CD8-positive, alpha-beta memory T cell (primary cell): ENCODE measurements around the gene MAP2K5. TPM values are rescaled to one million over a fixed set of nuclear protein-coding genes. Genes with fewer than 3 reads are reported as not detected.

Experiments
- CTCF ChIA-PET: fragments of 350-600 bp; sonication (Branson Sonifier 250); formaldehyde crosslinking; loops from one replicate; lab custom pipeline; 2021; ENCODE audit warnings: antibody characterized with exemption; lab: Charles Lee
- POLR2A ChIA-PET: fragments of 350-600 bp; sonication (Branson Sonifier 250); formaldehyde crosslinking; loops from one replicate; lab custom pipeline; 2021; ENCODE audit warnings: antibody characterized with exemption; lab: Charles Lee
- DNase-seq, 5 donors: peaks; one replicate each; pipeline versions ENCODE4 v3.0.0 to v3.0.0-alpha.2; 2020 to 2022; ENCODE audit warnings: mixed read lengths in 1 of 5
- H3K27ac ChIP-seq: one replicate; pipeline ENCODE4 v1.7.0; 2013; ENCODE audit warnings: low read depth, mild to moderate bottlenecking, low read length, moderate library complexity
- H3K27me3 ChIP-seq: 2 replicates; pipeline ENCODE4 v1.7.0; 2013; ENCODE audit warnings: low read length, mild to moderate bottlenecking; ENCODE audit not compliant: insufficient read depth, poor library complexity, severe bottlenecking
- H3K36me3 ChIP-seq: 2 replicates; pipeline ENCODE4 v1.7.0; 2013; ENCODE audit warnings: mild to moderate bottlenecking, low read length, moderate library complexity; ENCODE audit not compliant: insufficient read depth
- H3K4me1 ChIP-seq: 2 replicates; pipeline ENCODE4 v1.7.0; 2013; ENCODE audit warnings: mild to moderate bottlenecking, low read length, moderate library complexity; ENCODE audit not compliant: insufficient read depth
- H3K4me3 ChIP-seq: 2 replicates; pipeline ENCODE4 v1.7.0; 2013; ENCODE audit warnings: mild to moderate bottlenecking, low read length
- H3K9me3 ChIP-seq: 2 replicates; pipeline ENCODE4 v1.7.0; 2013; ENCODE audit warnings: mild to moderate bottlenecking, low read length
- H3K27ac Mint-ChIP-seq, 8 donors: one replicate each; pipeline ENCODE4 v1.8.0; 2020 to 2021; ENCODE audit warnings: mixed read lengths in 8 of 8, mild to moderate bottlenecking in 6 of 8, inconsistent platforms in 3 of 8, moderate library complexity in 3 of 8
- H3K27me3 Mint-ChIP-seq, 2 donors: one replicate each; pipeline ENCODE4 v1.8.0; 2020 to 2021; ENCODE audit warnings: mixed read lengths in 2 of 2, mild to moderate bottlenecking in 1 of 2, moderate library complexity in 1 of 2
- H3K36me3 Mint-ChIP-seq, 3 donors: one replicate each; pipeline ENCODE4 v1.8.0; 2020 to 2021; ENCODE audit warnings: mixed read lengths in 3 of 3, inconsistent platforms in 1 of 3, mild to moderate bottlenecking in 1 of 3
- H3K4me1 Mint-ChIP-seq, 3 donors: one replicate each; pipeline ENCODE4 v1.8.0; 2020 to 2021; ENCODE audit warnings: mixed read lengths in 3 of 3, inconsistent platforms in 1 of 3, mild to moderate bottlenecking in 1 of 3
- H3K4me3 Mint-ChIP-seq, 7 donors: one replicate each; pipeline ENCODE4 v1.8.0; 2020 to 2021; ENCODE audit warnings: mixed read lengths in 7 of 7, mild to moderate bottlenecking in 6 of 7, moderate library complexity in 4 of 7, inconsistent platforms in 2 of 7
- H3K9me3 Mint-ChIP-seq, 5 donors: one replicate each; pipeline ENCODE4 v1.8.0; 2020 to 2022; ENCODE audit warnings: mixed read lengths in 5 of 5, mild to moderate bottlenecking in 3 of 5, moderate library complexity in 2 of 5, inconsistent platforms in 1 of 5
- polyA plus RNA-seq: library from polyadenylated mRNA; unstranded; fragments of 300-500 nt; fragmentation: Illumina TruSeq; gene quantifications from one replicate; pipeline ENCODE4 v1.2.3, GENCODE V29; 2021
- total RNA-seq, 2 experiments: library from RNA; stranded (reverse); gene quantifications; one replicate each; pipeline ENCODE4 v1.2.3, GENCODE V29; 2021

Gene MAP2K5
- total and polyA plus RNA-seq, 3 experiments from 2014 or later, result 20.0 to 21.4 (median 20.1) TPM

GRCh38 chr15:67579967-67580366 lies 37.5 kb downstream of the MAP2K5 start:
- H3K27me3 ChIP-seq, result no peaks in the 10 kb centered on the region

GRCh38 chr15:67584157-67584556 lies 41.7 kb downstream of the MAP2K5 start:
- H3K36me3 Mint-ChIP-seq, result peaks cover 12 to 62% (median 25%) of the 10 kb centered on the region in 3 donors
- no peak overlapping the region for H3K4me3 ChIP-seq
- no peaks in the 10 kb centered on the region for H3K9me3 Mint-ChIP-seq
- no peaks in the 10 kb centered on the region for H3K9me3 ChIP-seq
- H3K4me3 Mint-ChIP-seq, result no peak overlapping the region
- H3K4me1 ChIP-seq, result no peaks in the 10 kb centered on the region
- ChIA-PET POLR2A (no interaction called here), CTCF (no interaction called here)
- H3K27ac ChIP-seq, result no peak overlapping the region
- no peaks in the 10 kb centered on the region for H3K27me3 ChIP-seq
- no peaks in the 10 kb centered on the region for H3K27me3 Mint-ChIP-seq
- no peaks in the 10 kb centered on the region for H3K36me3 ChIP-seq
- no peak overlapping the region for H3K27ac Mint-ChIP-seq
- no peaks in the 10 kb centered on the region for H3K4me1 Mint-ChIP-seq
- no peak for DNase-seq

More at GRCh38 chr15:67579967-67580366, 37.5 kb downstream of the MAP2K5 start:
- Histone ChIP-seq H3K4me1 (no peaks in the 10 kb centered on the region), H3K9me3 (no peaks in the 10 kb centered on the region), H3K4me3 (no peak overlapping the region), H3K36me3 (no peaks in the 10 kb centered on the region), H3K27ac (no peak overlapping the region)
- Mint-ChIP-seq H3K9me3 (no peaks in the 10 kb centered on the region), H3K4me1 (peaks cover 0 to 5% (median 0%) of the 10 kb centered on the region in 3 donors), H3K4me3 (no peak overlapping the region), H3K27me3 (no peaks in the 10 kb centered on the region), H3K27ac (no peak overlapping the region), H3K36me3 (peaks cover 0 to 29% (median 3%) of the 10 kb centered on the region in 3 donors)
- DNase-seq, result no peak
- CTCF ChIA-PET, result interaction anchor here (1.1 kb wide), 1 partner anchor 17 kb away, joined by 3 read pairs; no protein-coding TSS in a partner anchor
- POLR2A ChIA-PET, result no interaction called here

- no peak overlapping the region for H3K27ac ChIP-seq
- H3K36me3 ChIP-seq, result no peaks in the 10 kb centered on the region
- no peak overlapping the region for H3K4me3 ChIP-seq
- no peaks in the 10 kb centered on the region for H3K27me3 Mint-ChIP-seq
- no peaks in the 10 kb centered on the region for H3K27me3 ChIP-seq
- peaks cover 12 to 63% (median 28%) of the 10 kb centered on the region in 3 donors for H3K36me3 Mint-ChIP-seq
- H3K4me3 Mint-ChIP-seq, result no peak overlapping the region
- no peak for DNase-seq
- H3K4me1 Mint-ChIP-seq, result no peaks in the 10 kb centered on the region
- POLR2A ChIA-PET, result no interaction called here
- no peaks in the 10 kb centered on the region for H3K4me1 ChIP-seq
- no peaks in the 10 kb centered on the region for H3K9me3 ChIP-seq
- H3K27ac Mint-ChIP-seq, result no peak overlapping the region
- CTCF ChIA-PET, result no interaction called here
- no peaks in the 10 kb centered on the region for H3K9me3 Mint-ChIP-seq
Measured at GRCh38 chr15:67585681-67586080, 43.2 kb downstream of the MAP2K5 start.

- Mint-ChIP-seq H3K4me1 (no peaks in the 10 kb centered on the region), H3K27ac (no peak overlapping the region), H3K27me3 (no peaks in the 10 kb centered on the region), H3K9me3 (no peaks in the 10 kb centered on the region), H3K36me3 (peaks cover 12 to 64% (median 30%) of the 10 kb centered on the region in 3 donors), H3K4me3 (no peak overlapping the region)
- POLR2A ChIA-PET, result no interaction called here
- Histone ChIP-seq H3K4me3 (no peak overlapping the region), H3K4me1 (no peaks in the 10 kb centered on the region), H3K27me3 (no peaks in the 10 kb centered on the region), H3K9me3 (no peaks in the 10 kb centered on the region), H3K27ac (no peak overlapping the region), H3K36me3 (no peaks in the 10 kb centered on the region)
- CTCF ChIA-PET, result no interaction called here
- DNase-seq, result no peak
Measured at GRCh38 chr15:67587331-67587730, 44.8 kb downstream of the MAP2K5 start.

- Mint-ChIP-seq H3K9me3 (no peaks in the 10 kb centered on the region), H3K27ac (peak overlapping the region in 1 of 8 donors; percentile 51), H3K27me3 (no peaks in the 10 kb centered on the region), H3K4me3 (no peak overlapping the region), H3K36me3 (peaks cover 12 to 67% (median 30%) of the 10 kb centered on the region in 3 donors), H3K4me1 (no peaks in the 10 kb centered on the region)
- Histone ChIP-seq H3K4me3 (no peak overlapping the region), H3K27ac (no peak overlapping the region), H3K4me1 (no peaks in the 10 kb centered on the region), H3K36me3 (no peaks in the 10 kb centered on the region), H3K27me3 (no peaks in the 10 kb centered on the region), H3K9me3 (no peaks in the 10 kb centered on the region)
- CTCF ChIA-PET, result no interaction called here
- POLR2A ChIA-PET, result no interaction called here
- DNase-seq, result no peak
Measured at GRCh38 chr15:67587754-67588153, 45.3 kb downstream of the MAP2K5 start.

- DNase-seq, result no peak
- no peak overlapping the region for H3K27ac ChIP-seq
- no peaks in the 10 kb centered on the region for H3K9me3 Mint-ChIP-seq
- H3K4me3 Mint-ChIP-seq, result no peak overlapping the region
- no peak overlapping the region for H3K27ac Mint-ChIP-seq
- CTCF ChIA-PET, result no interaction called here
- POLR2A ChIA-PET, result no interaction called here
- H3K4me1 Mint-ChIP-seq, result no peaks in the 10 kb centered on the region
- H3K4me1 ChIP-seq, result no peaks in the 10 kb centered on the region
- no peaks in the 10 kb centered on the region for H3K27me3 Mint-ChIP-seq
- H3K27me3 ChIP-seq, result no peaks in the 10 kb centered on the region
- peaks cover 12 to 74% (median 36%) of the 10 kb centered on the region in 3 donors for H3K36me3 Mint-ChIP-seq
- H3K4me3 ChIP-seq, result no peak overlapping the region
- no peaks in the 10 kb centered on the region for H3K36me3 ChIP-seq
- H3K9me3 ChIP-seq, result no peaks in the 10 kb centered on the region
Measured at GRCh38 chr15:67590191-67590590, 47.7 kb downstream of the MAP2K5 start.

- H3K36me3 ChIP-seq, result no peaks in the 10 kb centered on the region
- no peak for DNase-seq
- Mint-ChIP-seq H3K4me1 (no peaks in the 10 kb centered on the region), H3K4me3 (no peak overlapping the region), H3K36me3 (peaks cover 7 to 62% (median 27%) of the 10 kb centered on the region in 3 donors), H3K9me3 (no peaks in the 10 kb centered on the region), H3K27ac (no peak overlapping the region), H3K27me3 (no peaks in the 10 kb centered on the region)
- H3K27ac ChIP-seq, result no peak overlapping the region
- no peaks in the 10 kb centered on the region for H3K27me3 ChIP-seq
- POLR2A ChIA-PET, result no interaction called here
- H3K4me3 ChIP-seq, result no peak overlapping the region
- CTCF ChIA-PET, result interaction anchor here (1.2 to 1.4 kb wide), 2 partner anchors 10 to 244 kb away, joined by 3 to 4 read pairs; no protein-coding TSS in a partner anchor
- H3K4me1 ChIP-seq, result no peaks in the 10 kb centered on the region
- no peaks in the 10 kb centered on the region for H3K9me3 ChIP-seq
Measured at GRCh38 chr15:67592245-67592644, 49.7 kb downstream of the MAP2K5 start.

GRCh38 chr15:67593562-67593961 lies 51.1 kb downstream of the MAP2K5 start:
- Mint-ChIP-seq H3K4me1 (peaks cover 0 to 3% (median 0%) of the 10 kb centered on the region in 3 donors), H3K36me3 (peaks cover 0 to 54% (median 17%) of the 10 kb centered on the region in 3 donors), H3K27ac (no peak overlapping the region), H3K27me3 (no peaks in the 10 kb centered on the region), H3K9me3 (no peaks in the 10 kb centered on the region), H3K4me3 (no peak overlapping the region)
- Histone ChIP-seq H3K4me1 (no peaks in the 10 kb centered on the region), H3K9me3 (no peaks in the 10 kb centered on the region), H3K36me3 (no peaks in the 10 kb centered on the region), H3K4me3 (no peak overlapping the region), H3K27me3 (no peaks in the 10 kb centered on the region), H3K27ac (no peak overlapping the region)
- ChIA-PET CTCF (no interaction called here), POLR2A (no interaction called here)
- no peak for DNase-seq
